Tibial artery (tissue), 4 donors: ENCODE results near the gene MKRN2OS.

Experiments used
- DNase-seq, 2 donors: peaks; one replicate each; pipeline ENCODE4 v3.0.0-alpha.2; 2019
- H3K27ac ChIP-seq, 2 donors: fragments of 200-600 bp; sonication (generic) in 1 of 2; 1 replicate in 1 of 2; 2 replicates in 1 of 2; pipeline ENCODE4 v1.5.1; 2018 to 2019; ENCODE audit warnings: mild to moderate bottlenecking in 1 of 2
- H3K27me3 ChIP-seq, 2 donors: fragments of 200-600 bp; sonication (generic) in 1 of 2; one replicate each; pipeline versions ENCODE4 v1.5.1 to v1.6.0; 2016 to 2019
- H3K36me3 ChIP-seq, 3 donors: fragments of 200-600 bp; sonication (generic) in 2 of 3; one replicate each; pipeline ENCODE4 v1.5.1; 2016 to 2019; ENCODE audit warnings: mild to moderate bottlenecking in 2 of 3
- H3K4me1 ChIP-seq, 4 donors: fragments of 200-600 bp; sonication (generic) in 2 of 4; 1 replicate in 3 of 4; 2 replicates in 1 of 4; pipeline ENCODE4 v1.5.1; 2016 to 2019
- H3K4me3 ChIP-seq, 2 donors: fragments of 200-600 bp; sonication (generic) in 1 of 2; 1 replicate in 1 of 2; 2 replicates in 1 of 2; pipeline ENCODE4 v1.5.1; 2018 to 2019; ENCODE audit warnings: mild to moderate bottlenecking in 2 of 2
- H3K9me3 ChIP-seq, 3 donors: fragments of 200-600 bp; sonication (generic) in 1 of 3; one replicate each; pipeline ENCODE4 v1.5.1; 2016 to 2019
- CTCF ChIP-seq, 2 experiments: fragments of 200-600 bp in 1 of 2; fragments of 450-650 bp in 1 of 2; IDR thresholded peaks; one replicate each; pipeline ENCODE4 v1.5.1; 2017 to 2019; ENCODE audit warnings: antibody characterized with exemption in 2 of 2, mild to moderate bottlenecking in 1 of 2, moderate library complexity in 1 of 2
- intact Hi-C: fragments of 100-400 bp; cut with DNase I; formaldehyde crosslinking; loops from one replicate; pipeline ENCODE4 v1.15.0; 2023; ENCODE audit warnings: low total_unique reads

MKRN2OS gene

GRCh38 chr3:12495749-12496452, 49.4 kb downstream of the MKRN2OS start:
- H3K9me3 ChIP-seq: no peaks in the 10 kb centered on the region
- intact Hi-C loops: no loop called here
- H3K36me3 ChIP-seq: peaks cover 36 to 91% (median 60%) of the 10 kb centered on the region in 3 donors
- no peak for DNase-seq
- no peaks in the 10 kb centered on the region for H3K27me3 ChIP-seq
- no peaks in the 10 kb centered on the region for H3K4me1 ChIP-seq
- H3K4me3 ChIP-seq: no peak overlapping the region
- TF ChIP-seq CTCF (IDR thresholded peaks at IDR 0.05): no peak
- no peak overlapping the region for H3K27ac ChIP-seq

GRCh38 chr3:12490547-12490946, 54.8 kb downstream of the MKRN2OS start:
- H3K4me1 ChIP-seq: peaks cover 0 to 5% (median 2%) of the 10 kb centered on the region in 4 donors
- no peaks in the 10 kb centered on the region for H3K9me3 ChIP-seq
- TF ChIP-seq CTCF (IDR thresholded peaks at IDR 0.05): no peak
- peaks cover 10 to 51% (median 17%) of the 10 kb centered on the region in 3 donors for H3K36me3 ChIP-seq
- no peaks in the 10 kb centered on the region for H3K27me3 ChIP-seq
- intact Hi-C loops: no loop called here
- H3K27ac ChIP-seq: no peak overlapping the region
- DNase-seq: no peak
- H3K4me3 ChIP-seq: no peak overlapping the region

GRCh38 chr3:12489832-12490231, 55.5 kb downstream of the MKRN2OS start:
- no peak overlapping the region for H3K4me3 ChIP-seq
- H3K36me3 ChIP-seq: peaks cover 10 to 45% (median 16%) of the 10 kb centered on the region in 3 donors
- H3K27ac ChIP-seq: no peak overlapping the region
- no peaks in the 10 kb centered on the region for H3K9me3 ChIP-seq
- no peak for TF ChIP-seq CTCF (IDR thresholded peaks at IDR 0.05)
- H3K4me1 ChIP-seq: peaks cover 0 to 13% (median 9%) of the 10 kb centered on the region in 4 donors
- intact Hi-C loops: no loop called here
- DNase-seq: no peak
- H3K27me3 ChIP-seq: no peaks in the 10 kb centered on the region
